HEK293 (cell line): ENCODE data around the gene ETV3.

Experiments used
- CTCF ChIA-PET: fragments of 350-600 bp; formaldehyde crosslinking; extraction: SDS; loops from one replicate; lab custom pipeline; 2021; ENCODE audit warnings: antibody characterized with exemption; lab: Yijun Ruan, JAX
- POLR2A ChIA-PET: fragments of 300-600 bp; formaldehyde crosslinking; extraction: SDS; loops from one replicate; lab custom pipeline; 2020; ENCODE audit warnings: antibody characterized with exemption, inconsistent platforms; lab: Yijun Ruan, JAX
- H3K27ac ChIP-seq: fragments of 200-500 bp; sonication (Bioruptor generic); 2 replicates; pipeline ENCODE4 v1.5.1; 2014; ENCODE audit warnings: low read depth, low read length, control low read depth, inconsistent platforms; ENCODE audit errors: extremely low read depth
- H3K36me3 ChIP-seq, 2 experiments: fragments of 200-500 bp in 1 of 2; sonication (Bioruptor generic) in 1 of 2; 1 replicate in 1 of 2; 2 replicates in 1 of 2; pipeline ENCODE4 v1.5.1; 2014 to 2017; ENCODE audit warnings: inconsistent platforms in 2 of 2, low read length in 2 of 2; ENCODE audit not compliant: control insufficient read depth in 2 of 2, insufficient read depth in 1 of 2
- H3K4me1 ChIP-seq: fragments of 200-500 bp; sonication (Bioruptor generic); 2 replicates; pipeline ENCODE4 v1.5.1; 2014; ENCODE audit warnings: mild to moderate bottlenecking, low read length, inconsistent platforms; ENCODE audit not compliant: control insufficient read depth, insufficient read depth
- H3K4me3 ChIP-seq: 2 replicates; pipeline ENCODE4 v1.5.1; 2011; ENCODE audit warnings: low read depth, mild to moderate bottlenecking, control low read depth, low read length, moderate library complexity
- H3K9me3 ChIP-seq: fragments of 200-500 bp; sonication (Bioruptor generic); 2 replicates; pipeline ENCODE4 v1.5.1; 2014; ENCODE audit warnings: low read depth, low read length, inconsistent platforms; ENCODE audit not compliant: control insufficient read depth, insufficient read depth
- EGR2 ChIP-seq: fragments of 450-650 bp; formaldehyde crosslinking; IDR thresholded peaks from 2 replicates; pipeline ENCODE4 v1.5.1; 2016; ENCODE audit warnings: low read depth, missing biosample characterization, missing genetic modification characterization
- IKZF3 ChIP-seq: fragments of 450-650 bp; IDR thresholded peaks from 2 replicates; pipeline ENCODE4 v1.5.0; 2018; ENCODE audit warnings: missing biosample characterization, mild to moderate bottlenecking, missing genetic modification characterization, moderate library complexity
- KLF1 ChIP-seq: fragments of 450-650 bp; formaldehyde crosslinking; IDR thresholded peaks from 2 replicates; pipeline ENCODE4 v1.5.1; 2016; ENCODE audit warnings: missing biosample characterization, missing genetic modification characterization
- KLF7 ChIP-seq: fragments of 450-650 bp; formaldehyde crosslinking; IDR thresholded peaks from 2 replicates; pipeline ENCODE4 v1.5.1; 2016; ENCODE audit warnings: missing biosample characterization, missing genetic modification characterization, borderline replicate concordance
- KLF8 ChIP-seq: fragments of 450-650 bp; formaldehyde crosslinking; IDR thresholded peaks from 2 replicates; pipeline ENCODE4 v1.5.1; 2016; ENCODE audit warnings: missing biosample characterization, missing genetic modification characterization
- RBAK ChIP-seq: fragments of 450-650 bp; formaldehyde crosslinking; IDR thresholded peaks from 2 replicates; pipeline ENCODE4 v1.5.1; 2016; ENCODE audit warnings: missing biosample characterization, missing genetic modification characterization
- ZBTB7A ChIP-seq: fragments of 450-650 bp; formaldehyde crosslinking; IDR thresholded peaks from 2 replicates; pipeline ENCODE4 v1.5.1; 2016; ENCODE audit warnings: low read depth, missing biosample characterization, missing genetic modification characterization
- ZFHX2 ChIP-seq: fragments of 450-650 bp; formaldehyde crosslinking; conservative IDR thresholded peaks from 2 replicates; pipeline ENCODE4 v1.5.1; 2016; ENCODE audit warnings: missing biosample characterization, missing genetic modification characterization
- ZIC2 ChIP-seq: fragments of 450-650 bp; formaldehyde crosslinking; IDR thresholded peaks from 2 replicates; pipeline ENCODE4 v1.5.1; 2016; ENCODE audit warnings: missing biosample characterization, missing genetic modification characterization
- ZNF132 ChIP-seq: fragments of 450-650 bp; formaldehyde crosslinking; IDR thresholded peaks from 2 replicates; pipeline ENCODE4 v1.5.1; 2017; ENCODE audit warnings: missing biosample characterization, missing genetic modification characterization, borderline replicate concordance
- ZNF202 ChIP-seq: fragments of 450-650 bp; formaldehyde crosslinking; IDR thresholded peaks from 2 replicates; pipeline ENCODE4 v1.5.1; 2016; ENCODE audit warnings: missing biosample characterization, missing genetic modification characterization, borderline replicate concordance
- ZNF366 ChIP-seq: fragments of 450-650 bp; formaldehyde crosslinking; conservative IDR thresholded peaks from 2 replicates; pipeline ENCODE4 v1.5.1; 2016; ENCODE audit warnings: missing biosample characterization, missing genetic modification characterization
- ZNF433 ChIP-seq: fragments of 450-650 bp; formaldehyde crosslinking; IDR thresholded peaks from 2 replicates; pipeline ENCODE4 v1.5.1; 2016; ENCODE audit warnings: missing biosample characterization, missing genetic modification characterization, low read depth
- ZNF558 ChIP-seq: fragments of 450-650 bp; formaldehyde crosslinking; IDR thresholded peaks from 2 replicates; pipeline ENCODE4 v1.5.1; 2016; ENCODE audit warnings: missing biosample characterization, missing genetic modification characterization
- ZNF626 ChIP-seq: fragments of 450-650 bp; sonication (Bioruptor Pico); formaldehyde crosslinking; IDR thresholded peaks from 2 replicates; pipeline ENCODE4 v1.5.1; 2018; ENCODE audit warnings: missing biosample characterization, missing genetic modification characterization, inconsistent platforms
- ZNF670 ChIP-seq: fragments of 450-650 bp; formaldehyde crosslinking; IDR thresholded peaks from 2 replicates; pipeline ENCODE4 v1.5.1; 2016; ENCODE audit warnings: missing biosample characterization, missing genetic modification characterization, low read depth
- ZNF701 ChIP-seq: fragments of 450-650 bp; formaldehyde crosslinking; IDR thresholded peaks from 2 replicates; pipeline ENCODE4 v1.5.1; 2016; ENCODE audit warnings: missing biosample characterization, missing genetic modification characterization
- ZNF791 ChIP-seq: fragments of 450-650 bp; formaldehyde crosslinking; IDR thresholded peaks from 2 replicates; pipeline ENCODE4 v1.5.1; 2016; ENCODE audit warnings: missing biosample characterization, missing genetic modification characterization
- TF ChIP-seq, protein P1 (sequence below): fragments of 450-650 bp; formaldehyde crosslinking; IDR thresholded peaks from 2 replicates; pipeline ENCODE4 v1.5.1; 2016; ENCODE audit warnings: missing biosample characterization, missing genetic modification characterization, low read depth
- TF ChIP-seq, protein P2 (sequence below): fragments of 450-650 bp; formaldehyde crosslinking; IDR thresholded peaks from 2 replicates; pipeline ENCODE4 v1.5.1; 2016; ENCODE audit warnings: missing biosample characterization, missing genetic modification characterization
- TF ChIP-seq, protein P3 (sequence below): fragments of 450-650 bp; formaldehyde crosslinking; IDR thresholded peaks from 2 replicates; pipeline ENCODE4 v1.5.1; 2016; ENCODE audit warnings: missing biosample characterization, missing genetic modification characterization, low read depth
- TF ChIP-seq, protein P4 (sequence below): fragments of 450-650 bp; formaldehyde crosslinking; IDR thresholded peaks from 2 replicates; pipeline ENCODE4 v1.5.1; 2016; ENCODE audit warnings: missing biosample characterization, missing genetic modification characterization

ETV3 gene

DNA sequence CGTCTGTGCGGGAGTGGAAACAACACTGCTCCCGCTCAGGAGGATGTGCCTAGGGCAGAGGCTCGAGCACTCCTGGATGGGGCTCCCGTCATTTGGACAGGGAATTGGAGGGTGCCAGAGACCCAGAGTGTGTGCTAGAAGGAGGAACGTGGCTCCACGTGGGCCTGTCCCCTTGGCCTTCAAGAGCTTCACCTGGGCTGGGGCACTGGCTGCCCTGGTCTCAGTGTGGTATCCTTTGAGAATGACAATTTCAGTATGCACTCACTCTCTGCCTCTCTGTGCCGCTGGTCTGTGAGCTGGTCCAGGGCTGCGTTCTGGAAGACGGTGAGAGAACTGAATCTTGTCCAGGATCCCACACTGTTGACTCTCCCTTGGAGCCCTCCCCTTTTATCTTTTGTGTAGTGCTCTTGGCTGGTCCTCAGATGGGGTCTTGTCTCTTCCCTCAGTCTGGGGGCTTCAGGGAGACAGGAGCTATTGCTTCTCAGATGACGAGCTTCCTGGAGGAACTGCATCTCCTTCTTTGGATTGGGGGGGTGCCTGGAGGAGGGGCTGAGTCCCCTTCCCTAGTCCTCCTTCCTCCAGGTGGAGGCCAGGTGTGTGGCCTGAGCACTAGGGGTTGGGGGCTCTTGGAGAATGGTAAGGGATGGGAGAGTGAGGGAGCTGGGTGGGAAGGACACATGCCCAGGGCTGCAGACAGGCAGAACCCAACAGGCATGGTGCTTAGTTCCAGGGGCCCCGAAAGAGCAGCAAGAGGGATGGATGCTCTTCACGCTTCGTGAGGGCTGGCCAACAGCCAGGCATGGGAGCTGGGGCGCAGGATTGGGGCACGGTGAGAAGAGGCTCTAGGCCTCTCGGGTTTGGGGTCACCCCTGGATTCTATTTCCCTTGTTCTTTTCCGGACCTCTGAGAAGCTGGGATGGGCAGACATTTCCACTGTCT is 23.7 kb downstream of the ETV3 start (continued):
- no peak for TF ChIP-seq KLF1 (tag by site-specific recombination)
- TF ChIP-seq KLF7 (tag by site-specific recombination) = no peak
- no peak for TF ChIP-seq ZNF670 (tag by site-specific recombination)
- no peak for TF ChIP-seq ZNF433

DNA sequence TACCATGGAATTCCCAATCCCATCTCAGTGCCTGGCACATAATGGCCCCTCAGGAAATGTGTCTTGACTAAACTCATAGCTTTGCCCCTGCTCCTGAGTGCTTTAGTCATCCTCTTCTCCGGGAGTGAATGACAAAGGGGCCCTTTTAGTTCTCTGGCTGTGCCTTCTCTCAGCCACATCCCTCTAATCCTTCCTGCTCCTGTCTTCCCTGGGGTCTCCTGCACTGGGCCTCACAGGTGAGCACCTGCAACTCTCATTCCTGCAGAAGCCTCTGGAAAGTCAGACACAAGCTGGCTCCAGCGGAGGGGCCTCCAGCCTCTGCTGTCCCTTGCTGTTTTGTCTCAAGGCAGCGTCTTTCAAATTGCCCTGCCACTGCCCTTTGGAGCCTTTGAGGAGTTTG is 24.6 kb downstream of the ETV3 start:
- Histone ChIP-seq H3K4me3 (no peak overlapping the region), H3K4me1 (no peaks in the 10 kb centered on the region)
- POLR2A ChIA-PET = no interaction called here
- TF ChIP-seq, protein P1, sequence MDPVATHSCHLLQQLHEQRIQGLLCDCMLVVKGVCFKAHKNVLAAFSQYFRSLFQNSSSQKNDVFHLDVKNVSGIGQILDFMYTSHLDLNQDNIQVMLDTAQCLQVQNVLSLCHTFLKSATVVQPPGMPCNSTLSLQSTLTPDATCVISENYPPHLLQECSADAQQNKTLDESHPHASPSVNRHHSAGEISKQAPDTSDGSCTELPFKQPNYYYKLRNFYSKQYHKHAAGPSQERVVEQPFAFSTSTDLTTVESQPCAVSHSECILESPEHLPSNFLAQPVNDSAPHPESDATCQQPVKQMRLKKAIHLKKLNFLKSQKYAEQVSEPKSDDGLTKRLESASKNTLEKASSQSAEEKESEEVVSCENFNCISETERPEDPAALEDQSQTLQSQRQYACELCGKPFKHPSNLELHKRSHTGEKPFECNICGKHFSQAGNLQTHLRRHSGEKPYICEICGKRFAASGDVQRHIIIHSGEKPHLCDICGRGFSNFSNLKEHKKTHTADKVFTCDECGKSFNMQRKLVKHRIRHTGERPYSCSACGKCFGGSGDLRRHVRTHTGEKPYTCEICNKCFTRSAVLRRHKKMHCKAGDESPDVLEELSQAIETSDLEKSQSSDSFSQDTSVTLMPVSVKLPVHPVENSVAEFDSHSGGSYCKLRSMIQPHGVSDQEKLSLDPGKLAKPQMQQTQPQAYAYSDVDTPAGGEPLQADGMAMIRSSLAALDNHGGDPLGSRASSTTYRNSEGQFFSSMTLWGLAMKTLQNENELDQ (tag by site-specific recombination) = no peak
- no peak for TF ChIP-seq ZNF626
- TF ChIP-seq, protein P2, sequence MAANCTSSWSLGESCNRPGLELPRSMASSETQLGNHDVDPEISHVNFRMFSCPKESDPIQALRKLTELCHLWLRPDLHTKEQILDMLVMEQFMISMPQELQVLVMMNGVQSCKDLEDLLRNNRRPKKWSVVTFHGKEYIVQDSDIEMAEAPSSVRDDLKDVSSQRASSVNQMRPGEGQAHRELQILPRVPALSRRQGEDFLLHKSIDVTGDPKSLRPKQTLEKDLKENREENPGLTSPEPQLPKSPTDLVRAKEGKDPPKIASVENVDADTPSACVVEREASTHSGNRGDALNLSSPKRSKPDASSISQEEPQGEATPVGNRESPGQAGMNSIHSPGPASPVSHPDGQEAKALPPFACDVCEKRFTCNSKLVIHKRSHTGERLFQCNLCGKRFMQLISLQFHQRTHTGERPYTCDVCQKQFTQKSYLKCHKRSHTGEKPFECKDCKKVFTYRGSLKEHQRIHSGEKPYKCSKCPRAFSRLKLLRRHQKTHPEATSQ (tag by site-specific recombination) = no peak
- TF ChIP-seq ZBTB7A (tag by site-specific recombination) = no peak
- no peak for TF ChIP-seq ZFHX2
- TF ChIP-seq, protein P3, sequence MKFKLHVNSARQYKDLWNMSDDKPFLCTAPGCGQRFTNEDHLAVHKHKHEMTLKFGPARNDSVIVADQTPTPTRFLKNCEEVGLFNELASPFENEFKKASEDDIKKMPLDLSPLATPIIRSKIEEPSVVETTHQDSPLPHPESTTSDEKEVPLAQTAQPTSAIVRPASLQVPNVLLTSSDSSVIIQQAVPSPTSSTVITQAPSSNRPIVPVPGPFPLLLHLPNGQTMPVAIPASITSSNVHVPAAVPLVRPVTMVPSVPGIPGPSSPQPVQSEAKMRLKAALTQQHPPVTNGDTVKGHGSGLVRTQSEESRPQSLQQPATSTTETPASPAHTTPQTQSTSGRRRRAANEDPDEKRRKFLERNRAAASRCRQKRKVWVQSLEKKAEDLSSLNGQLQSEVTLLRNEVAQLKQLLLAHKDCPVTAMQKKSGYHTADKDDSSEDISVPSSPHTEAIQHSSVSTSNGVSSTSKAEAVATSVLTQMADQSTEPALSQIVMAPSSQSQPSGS (tag by site-specific recombination) = no peak
- TF ChIP-seq RBAK = no peak
- TF ChIP-seq ZNF791 (tag by site-specific recombination) = no peak
- no peak for TF ChIP-seq ZNF701 (tag by site-specific recombination)
- no peak for TF ChIP-seq ZNF670 (tag by site-specific recombination)
- TF ChIP-seq KLF8 = no peak
- TF ChIP-seq ZNF202 (tag by site-specific recombination) = no peak
- TF ChIP-seq EGR2 (tag by site-specific recombination) = no peak
- no peak for TF ChIP-seq ZNF558
- TF ChIP-seq, all 188 proteins: peak for 0
- Histone ChIP-seq H3K9me3 (no peaks in the 10 kb centered on the region), H3K36me3 (no peaks in the 10 kb centered on the region), H3K27ac (no peak overlapping the region)
- CTCF ChIA-PET = interaction anchor here (0.6 to 2.4 kb wide), 4 partner anchors 22 to 728 kb away, joined by 3 to 11 read pairs (median 4); no protein-coding TSS in a partner anchor

DNA sequence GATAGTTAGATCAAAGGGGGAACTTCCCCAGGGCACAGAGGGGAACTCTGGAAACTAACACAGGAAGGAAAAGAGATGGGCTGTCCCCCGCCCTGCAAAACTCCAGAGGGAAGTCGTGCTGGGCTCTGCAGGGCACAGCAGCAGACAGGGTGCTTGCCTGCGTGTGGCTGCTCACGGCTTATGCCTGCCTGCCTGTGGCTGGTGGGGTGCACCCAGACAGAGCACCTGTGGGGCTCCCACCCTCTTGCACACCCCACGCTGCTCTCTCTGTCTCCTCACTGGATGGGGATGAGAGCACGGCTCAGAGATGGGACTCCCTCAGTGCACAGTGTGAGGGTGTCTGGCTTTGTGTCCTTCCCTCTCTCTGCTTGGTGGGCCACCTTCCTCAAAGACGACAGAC is 25.1 kb downstream of the ETV3 start:
- ChIA-PET POLR2A (no interaction called here), CTCF (interaction anchor here (2.3 to 2.4 kb wide), 2 partner anchors 23 to 44 kb away, joined by 5 to 11 read pairs; no protein-coding TSS in a partner anchor)
- Histone ChIP-seq H3K4me1 (no peaks in the 10 kb centered on the region), H3K36me3 (no peaks in the 10 kb centered on the region), H3K27ac (no peak overlapping the region), H3K9me3 (no peaks in the 10 kb centered on the region), H3K4me3 (no peak overlapping the region)
- TF ChIP-seq IKZF3 (tag by site-specific recombination) = no peak
- TF ChIP-seq, protein P4, sequence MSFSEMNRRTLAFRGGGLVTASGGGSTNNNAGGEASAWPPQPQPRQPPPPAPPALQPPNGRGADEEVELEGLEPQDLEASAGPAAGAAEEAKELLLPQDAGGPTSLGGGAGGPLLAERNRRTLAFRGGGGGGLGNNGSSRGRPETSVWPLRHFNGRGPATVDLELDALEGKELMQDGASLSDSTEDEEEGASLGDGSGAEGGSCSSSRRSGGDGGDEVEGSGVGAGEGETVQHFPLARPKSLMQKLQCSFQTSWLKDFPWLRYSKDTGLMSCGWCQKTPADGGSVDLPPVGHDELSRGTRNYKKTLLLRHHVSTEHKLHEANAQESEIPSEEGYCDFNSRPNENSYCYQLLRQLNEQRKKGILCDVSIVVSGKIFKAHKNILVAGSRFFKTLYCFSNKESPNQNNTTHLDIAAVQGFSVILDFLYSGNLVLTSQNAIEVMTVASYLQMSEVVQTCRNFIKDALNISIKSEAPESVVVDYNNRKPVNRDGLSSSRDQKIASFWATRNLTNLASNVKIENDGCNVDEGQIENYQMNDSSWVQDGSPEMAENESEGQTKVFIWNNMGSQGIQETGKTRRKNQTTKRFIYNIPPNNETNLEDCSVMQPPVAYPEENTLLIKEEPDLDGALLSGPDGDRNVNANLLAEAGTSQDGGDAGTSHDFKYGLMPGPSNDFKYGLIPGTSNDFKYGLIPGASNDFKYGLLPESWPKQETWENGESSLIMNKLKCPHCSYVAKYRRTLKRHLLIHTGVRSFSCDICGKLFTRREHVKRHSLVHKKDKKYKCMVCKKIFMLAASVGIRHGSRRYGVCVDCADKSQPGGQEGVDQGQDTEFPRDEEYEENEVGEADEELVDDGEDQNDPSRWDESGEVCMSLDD = no peak
- TF ChIP-seq ZNF132 = no peak
- TF ChIP-seq ZNF366 (tag by site-specific recombination) = no peak
- TF ChIP-seq ZIC2 (tag by site-specific recombination) = peak; percentile 17; the same call in 1 of the 2 replicates
